Astrocyte (in vitro differentiated cells and primary cell): Measurements from ENCODE around the gene OGT. TPM values are rescaled to one million over a fixed set of nuclear protein-coding genes. Genes with fewer than 3 reads are reported as not detected.

ENCODE experiments used
- total RNA-seq: library from RNA; stranded (reverse); gene quantifications from 2 replicates; pipeline ENCODE4 v1.2.1, GENCODE V29; 2021

OGT gene
- total RNA-seq, 1 donor from 2014 or later = 139 TPM

Other genes with a start within 250 kb of the OGT start
- gene NONO, start 249.5 kb upstream of the OGT start, total RNA-seq = 330 and 343 TPM in 2 replicates
- 2.0 and 3.2 TPM in 2 replicates for gene ITGB1BP2, start 231.4 kb upstream of the OGT start, total RNA-seq
- 23.3 and 24.8 TPM in 2 replicates for gene TAF1, start 166.7 kb upstream of the OGT start, total RNA-seq
- 2.2 and 2.4 TPM in 2 replicates for gene GCNA, start 45.3 kb downstream of the OGT start, total RNA-seq
- not detected in 2 replicates for gene CXCR3, start 85.4 kb downstream of the OGT start, total RNA-seq
- gene CXorf49, start 185.2 kb downstream of the OGT start, total RNA-seq = not detected in 2 replicates
- not detected in 2 replicates for gene CXorf49B, start 230.2 kb downstream of the OGT start, total RNA-seq